GM10266 (cell line): ENCODE measurements around the gene SLC27A5.
A peak's percentile ranks its signal among the peaks of the same experiment; 100 is the strongest.

Experiments
- DNase-seq: peaks from one replicate; pipeline ENCODE4 v3.0.0; 2012; ENCODE audit errors: extremely low spot score
- TF ChIP-seq, protein P1 (sequence below): IDR thresholded peaks from 2 replicates; pipeline ENCODE4 v1.5.1; 2012; ENCODE audit warnings: mild to moderate bottlenecking, low read depth; ENCODE audit not compliant: control insufficient read depth, insufficient read depth; ENCODE audit errors: missing control alignments

Gene SLC27A5

DNA sequence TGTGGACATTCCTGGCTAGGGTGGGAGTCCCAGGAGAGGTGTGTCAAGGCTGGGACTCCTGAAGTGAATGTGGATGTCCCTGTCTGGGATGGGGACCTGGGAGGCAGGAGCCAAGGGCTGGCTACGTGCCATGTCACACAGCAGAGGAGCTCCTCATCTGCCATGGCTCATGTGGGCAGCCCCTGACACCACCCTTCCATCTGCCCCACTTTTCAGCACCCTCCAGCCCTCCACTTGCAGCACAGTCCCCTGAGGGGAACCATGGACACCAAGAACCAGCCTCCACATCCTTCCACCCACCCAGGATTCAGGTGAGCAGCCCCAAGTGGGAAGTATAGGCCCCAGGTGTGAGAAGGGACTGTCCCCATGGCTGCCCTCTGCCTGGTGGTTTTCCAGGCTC, 33.9 kb downstream of the SLC27A5 start:
- TF ChIP-seq, protein P1, sequence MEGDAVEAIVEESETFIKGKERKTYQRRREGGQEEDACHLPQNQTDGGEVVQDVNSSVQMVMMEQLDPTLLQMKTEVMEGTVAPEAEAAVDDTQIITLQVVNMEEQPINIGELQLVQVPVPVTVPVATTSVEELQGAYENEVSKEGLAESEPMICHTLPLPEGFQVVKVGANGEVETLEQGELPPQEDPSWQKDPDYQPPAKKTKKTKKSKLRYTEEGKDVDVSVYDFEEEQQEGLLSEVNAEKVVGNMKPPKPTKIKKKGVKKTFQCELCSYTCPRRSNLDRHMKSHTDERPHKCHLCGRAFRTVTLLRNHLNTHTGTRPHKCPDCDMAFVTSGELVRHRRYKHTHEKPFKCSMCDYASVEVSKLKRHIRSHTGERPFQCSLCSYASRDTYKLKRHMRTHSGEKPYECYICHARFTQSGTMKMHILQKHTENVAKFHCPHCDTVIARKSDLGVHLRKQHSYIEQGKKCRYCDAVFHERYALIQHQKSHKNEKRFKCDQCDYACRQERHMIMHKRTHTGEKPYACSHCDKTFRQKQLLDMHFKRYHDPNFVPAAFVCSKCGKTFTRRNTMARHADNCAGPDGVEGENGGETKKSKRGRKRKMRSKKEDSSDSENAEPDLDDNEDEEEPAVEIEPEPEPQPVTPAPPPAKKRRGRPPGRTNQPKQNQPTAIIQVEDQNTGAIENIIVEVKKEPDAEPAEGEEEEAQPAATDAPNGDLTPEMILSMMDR: no peak
- no peak for DNase-seq

DNA sequence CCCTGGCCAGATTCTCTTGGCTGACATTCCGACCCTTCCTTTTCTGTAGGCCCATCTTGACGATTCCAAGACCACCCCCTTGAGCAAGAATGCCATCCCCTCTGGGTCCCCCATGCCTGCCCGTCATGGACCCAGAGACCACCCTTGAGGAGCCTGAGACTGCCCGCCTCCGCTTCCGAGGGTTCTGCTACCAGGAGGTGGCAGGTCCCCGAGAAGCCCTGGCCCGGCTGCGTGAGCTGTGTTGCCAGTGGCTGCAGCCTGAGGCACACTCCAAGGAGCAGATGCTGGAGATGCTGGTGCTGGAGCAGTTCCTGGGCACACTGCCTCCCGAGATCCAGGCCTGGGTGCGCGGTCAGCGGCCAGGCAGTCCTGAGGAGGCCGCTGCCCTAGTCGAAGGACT, 34.7 kb downstream of the SLC27A5 start:
- DNase-seq: no peak
- TF ChIP-seq, protein P1: no peak

- TF ChIP-seq, protein P1: no peak
- DNase-seq: no peak
These were observed 35.2 kb downstream of the SLC27A5 start for GRCh38 chr19:58476498-58477015.

DNA sequence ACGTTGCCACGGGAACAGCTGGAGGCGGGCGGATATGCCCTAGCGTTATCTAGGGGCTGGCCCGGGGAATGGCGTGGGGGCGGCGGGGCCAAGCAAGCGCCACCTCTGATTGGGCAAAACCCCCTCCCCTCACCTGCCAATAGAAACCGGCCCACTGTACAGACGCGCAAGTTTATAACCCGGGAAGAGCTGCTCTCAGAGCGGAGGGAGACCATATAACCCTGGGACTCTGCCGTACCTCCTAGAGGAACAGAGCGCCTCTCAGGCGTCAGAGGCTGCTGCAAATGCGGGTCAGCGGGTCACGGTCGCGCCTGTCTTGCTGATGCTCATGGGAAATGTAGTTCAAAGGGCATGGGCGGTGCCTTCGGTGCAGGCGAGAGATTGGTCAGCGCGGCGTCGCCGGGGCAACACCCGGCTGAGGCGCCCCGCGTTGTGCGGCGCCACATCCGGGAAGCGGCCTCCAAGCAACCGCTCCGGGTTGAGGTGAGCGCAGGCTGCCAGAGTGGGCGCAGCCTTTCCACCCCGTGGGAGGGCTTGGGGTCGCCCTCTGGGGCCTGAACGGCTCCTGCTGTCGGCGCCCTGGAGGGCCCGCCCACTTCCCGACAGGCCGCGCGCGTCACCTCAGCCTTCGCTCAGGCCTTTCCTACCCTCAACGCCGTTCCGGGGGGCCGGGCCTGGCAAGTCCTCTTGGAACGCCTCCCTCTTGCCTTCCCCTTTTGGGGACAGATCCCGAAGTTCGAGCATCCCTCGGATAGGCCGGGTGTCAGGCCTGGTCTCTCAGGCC, 35.9 kb downstream of the SLC27A5 start, which contains the start of gene ZNF446:
Gene ZNF446, plus strand, starts transcription at position 639 of the 784 bp plus-strand sequence. CDS start 867 bp downstream, outside the sequence.
- TF ChIP-seq, protein P1: no peak

DNA sequence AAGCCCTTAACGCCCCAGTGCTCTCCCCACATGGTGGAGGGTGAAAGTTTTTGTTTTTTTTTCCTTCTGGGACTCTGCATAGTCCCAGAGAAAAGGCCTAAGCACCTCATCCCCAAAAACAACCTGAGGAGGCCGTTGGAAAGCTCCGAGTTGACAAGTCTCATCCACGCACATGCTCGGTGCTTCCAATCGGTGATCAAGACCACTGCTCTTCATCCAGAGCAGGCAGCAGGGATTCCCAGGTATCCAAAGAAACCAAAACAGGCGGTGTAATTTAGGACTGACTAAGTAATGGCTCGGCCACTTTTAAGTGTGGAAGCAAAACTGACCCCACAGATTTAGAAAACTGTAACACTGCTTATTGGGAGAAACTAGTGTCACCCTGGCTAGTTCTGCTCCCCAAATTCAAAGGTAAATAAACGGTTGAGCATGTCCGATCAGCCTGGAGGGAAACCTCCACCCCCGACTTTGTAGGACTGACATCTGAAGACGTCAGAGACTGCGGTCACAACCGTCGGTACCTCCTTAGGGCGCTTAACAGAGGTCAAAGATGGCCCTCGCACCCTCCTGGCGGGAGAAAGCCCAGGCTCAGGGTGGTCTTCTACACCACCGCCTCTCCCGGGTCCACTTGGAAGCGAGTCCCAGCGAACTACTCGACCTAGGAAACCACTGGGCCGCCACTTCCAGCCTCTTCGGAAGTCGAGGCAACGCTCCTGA, 36.6 kb downstream of the SLC27A5 start:
- no peak for DNase-seq
- TF ChIP-seq, protein P1: no peak

More for the DNA sequence above, 35.9 kb downstream of the SLC27A5 start, which contains the start of gene ZNF446:
- DNase-seq: peak; percentile 97

DNA sequence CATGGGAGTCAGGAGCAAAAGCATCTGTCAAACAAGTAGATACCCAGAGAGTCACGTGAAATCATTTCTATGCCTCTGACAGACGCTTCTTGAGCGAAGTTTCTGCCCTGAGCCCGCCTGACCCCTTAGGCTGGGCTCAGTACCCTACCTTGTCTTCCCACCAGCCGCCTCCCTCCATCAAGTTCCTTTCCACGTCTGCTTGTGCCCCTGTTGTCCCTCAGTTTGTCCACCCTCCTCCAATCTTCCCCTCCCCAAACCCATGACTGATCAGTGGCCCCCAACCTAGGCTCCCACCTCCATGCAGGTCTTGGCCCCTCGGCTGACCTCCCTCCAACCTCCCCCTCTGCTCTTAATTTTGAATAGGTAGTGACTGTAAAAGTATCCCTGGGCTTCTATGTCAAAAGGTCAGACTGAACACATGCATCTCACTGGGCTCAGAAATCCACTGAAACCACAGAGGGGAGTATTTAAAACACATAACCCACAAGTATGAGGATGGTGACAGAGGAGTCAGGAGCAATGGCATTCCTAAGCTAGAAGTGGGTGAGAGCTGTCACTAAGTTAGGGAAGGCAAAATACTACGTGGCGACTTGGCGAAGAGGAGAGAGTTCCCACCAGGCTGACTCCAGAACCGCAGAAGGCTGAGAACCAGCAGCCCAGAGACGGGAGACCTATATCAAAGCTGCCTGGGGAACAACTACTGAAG, 37.3 kb downstream of the SLC27A5 start:
- TF ChIP-seq, protein P1: no peak
- no peak for DNase-seq
